SW 1271 (cell line): ENCODE results near the gene UBR3.

Experiments used
- DNase-seq, 2 experiments: peaks; one replicate each; lab custom pipeline; 2025; lab: John Stamatoyannopoulos, UW

Gene UBR3

GRCh38 chr2:170005702-170006101, 178.4 kb downstream of the UBR3 start:
- DNase-seq, result peak in 1 of 2 experiments; percentile 27

GRCh38 chr2:170006587-170007325, 179.5 kb downstream of the UBR3 start:
- no peak for DNase-seq

- no peak for DNase-seq
Observed at GRCh38 chr2:170009209-170009608, 182.0 kb downstream of the UBR3 start.

GRCh38 chr2:170012773-170013172, 185.5 kb downstream of the UBR3 start:
- no peak for DNase-seq

- DNase-seq, result peak in 1 of 2 experiments; percentile 17
Observed at GRCh38 chr2:170013802-170014551, 186.7 kb downstream of the UBR3 start.

GRCh38 chr2:170014769-170015168, 187.5 kb downstream of the UBR3 start:
- DNase-seq, result no peak

GRCh38 chr2:170017860-170018532, 190.7 kb downstream of the UBR3 start:
- DNase-seq, result no peak

- no peak for DNase-seq
Observed at GRCh38 chr2:170019060-170019805, 192.0 kb downstream of the UBR3 start.

- no peak for DNase-seq
Observed at GRCh38 chr2:170020777-170021176, 193.5 kb downstream of the UBR3 start.

- peak in 1 of 2 experiments; percentile 22 for DNase-seq
Observed at GRCh38 chr2:170022692-170023091, 195.4 kb downstream of the UBR3 start.

GRCh38 chr2:170024721-170025120, 197.5 kb downstream of the UBR3 start:
- no peak for DNase-seq

- DNase-seq, result no peak
Observed at GRCh38 chr2:170025223-170025622, 198.0 kb downstream of the UBR3 start.

GRCh38 chr2:170026361-170026760, 199.1 kb downstream of the UBR3 start:
- no peak for DNase-seq

- no peak for DNase-seq
Observed at GRCh38 chr2:170029551-170029950, 202.3 kb downstream of the UBR3 start.

- DNase-seq, result no peak
Observed at GRCh38 chr2:170030040-170030439, 202.8 kb downstream of the UBR3 start.

- no peak for DNase-seq
Observed at GRCh38 chr2:170031288-170031687, 204.0 kb downstream of the UBR3 start.

GRCh38 chr2:170034596-170034995, 207.3 kb downstream of the UBR3 start:
- DNase-seq, result no peak

GRCh38 chr2:170038734-170039133, 211.5 kb downstream of the UBR3 start:
- DNase-seq, result no peak

- no peak for DNase-seq
Observed at GRCh38 chr2:170039401-170040172, 212.3 kb downstream of the UBR3 start.

GRCh38 chr2:170044751-170045478, 217.7 kb downstream of the UBR3 start:
- DNase-seq, result no peak
